ENCODE measurements around the gene SLC13A2. TPM values are rescaled to one million over a fixed set of nuclear protein-coding genes. Genes with fewer than 3 reads are reported as not detected.
"Not testable (repeated sequence)": the region's sequence is repeated elsewhere in the genome, so short reads cannot be mapped to it uniquely, and the experiment has no call there.

Gene SLC13A2
- not detected for total RNA-seq

GRCh38 chr17:28473542-28473941 lies at the start of gene SLC13A2:
Gene SLC13A2, plus strand, starts transcription at chr17:28473644. Its CDS starts 69 bp downstream, at chr17:28473713.
- Histone ChIP-seq H3K27me3 (no peaks in the 10 kb centered on the region), H3K9me3 (no peaks in the 10 kb centered on the region), H3K36me3 (no peaks in the 10 kb centered on the region), H3K27ac (no peak within 1 kb of the TSS), H3K4me3 (replicated peaks in 1 of 3) (no peak within 1 kb of the TSS), H3K4me1 (no peaks in the 10 kb centered on the region)
- no peak for DNase-seq
- WGBS, 2 donors: 82% methylated on average over 4 to 5 of the region's 5 CpGs
- TF ChIP-seq POLR2A (IDR thresholded peaks at IDR 0.05): no peak
- TF ChIP-seq CTCF (IDR thresholded peaks at IDR 0.05): no peak
- intact Hi-C loops (cut with DNase I): no loop called here

- DNase-seq: no peak
- Histone ChIP-seq H3K9me3 (no peaks in the 10 kb centered on the region), H3K4me3 (replicated peaks in 1 of 3) (no peak overlapping the region), H3K27ac (no peak overlapping the region), H3K27me3 (no peaks in the 10 kb centered on the region), H3K4me1 (peaks cover 5 to 8% of the 10 kb centered on the region in 2 donors), H3K36me3 (no peaks in the 10 kb centered on the region)
- intact Hi-C loops (cut with DNase I): no loop called here
- WGBS, 2 donors: 86 to 88% methylated on average over 13 of the region's 13 CpGs
- TF ChIP-seq CTCF (IDR thresholded peaks at IDR 0.05): no peak
- no peak for TF ChIP-seq POLR2A (IDR thresholded peaks at IDR 0.05)
Observed at GRCh38 chr17:28425206-28425605, 48.2 kb upstream of the SLC13A2 start.

GRCh38 chr17:28426081-28426519 lies 47.3 kb upstream of the SLC13A2 start:
- TF ChIP-seq CTCF (IDR thresholded peaks at IDR 0.05) (peak in 1 of 6 experiments; percentile 25), POLR2A (IDR thresholded peaks at IDR 0.05) (no peak)
- 83 to 94% methylated on average over 9 of the region's 9 CpGs for WGBS, 2 donors

GRCh38 chr17:28427371-28427770 lies 46.1 kb upstream of the SLC13A2 start:
- Histone ChIP-seq H3K9me3 (no peaks in the 10 kb centered on the region), H3K27me3 (no peaks in the 10 kb centered on the region), H3K4me1 (no peaks in the 10 kb centered on the region), H3K27ac (no peak overlapping the region), H3K36me3 (no peaks in the 10 kb centered on the region), H3K4me3 (replicated peaks in 1 of 3) (no peak overlapping the region)
- 91 to 96% methylated on average over 5 of the region's 5 CpGs for WGBS, 2 donors
- DNase-seq: no peak
- intact Hi-C loops (cut with DNase I): no loop called here
- no peak for TF ChIP-seq POLR2A (IDR thresholded peaks at IDR 0.05)
- TF ChIP-seq CTCF (IDR thresholded peaks at IDR 0.05): no peak

More at GRCh38 chr17:28426081-28426519, 47.3 kb upstream of the SLC13A2 start:
- intact Hi-C loops (cut with DNase I): no loop called here
- Histone ChIP-seq H3K27ac (no peak overlapping the region), H3K27me3 (no peaks in the 10 kb centered on the region), H3K36me3 (no peaks in the 10 kb centered on the region), H3K4me3 (replicated peaks in 1 of 3) (no peak overlapping the region), H3K4me1 (peaks cover 5 to 8% of the 10 kb centered on the region in 2 donors), H3K9me3 (no peaks in the 10 kb centered on the region)
- DNase-seq: no peak

- H3K4me1 ChIP-seq; H3K9me3 ChIP-seq; H3K27ac ChIP-seq; DNase-seq; H3K4me3 ChIP-seq (replicated peaks in 1 of 3); H3K27me3 ChIP-seq; H3K36me3 ChIP-seq; intact Hi-C loops (cut with DNase I): not testable (repeated sequence)
- WGBS, 2 donors: 83 to 85% methylated on average over 4 of the region's 4 CpGs
Observed at GRCh38 chr17:28427982-28428381, 45.5 kb upstream of the SLC13A2 start.

- Histone ChIP-seq H3K27ac (no peak overlapping the region), H3K9me3 (no peaks in the 10 kb centered on the region), H3K36me3 (no peaks in the 10 kb centered on the region), H3K4me1 (no peaks in the 10 kb centered on the region), H3K27me3 (no peaks in the 10 kb centered on the region), H3K4me3 (replicated peaks in 1 of 3) (no peak overlapping the region)
- WGBS, 2 donors: 31 to 48% methylated on average over 1 of the region's 1 CpG
- no peak for TF ChIP-seq POLR2A (IDR thresholded peaks at IDR 0.05)
- no peak for TF ChIP-seq CTCF (IDR thresholded peaks at IDR 0.05)
- intact Hi-C loops (cut with DNase I): no loop called here
- DNase-seq: no peak
Observed at GRCh38 chr17:28433721-28434120, 39.7 kb upstream of the SLC13A2 start.

GRCh38 chr17:28434326-28434725 lies 39.1 kb upstream of the SLC13A2 start:
- 78 to 81% methylated on average over 8 of the region's 8 CpGs for WGBS, 2 donors
- DNase-seq; H3K27me3 ChIP-seq; H3K4me1 ChIP-seq; H3K36me3 ChIP-seq; H3K4me3 ChIP-seq (replicated peaks in 1 of 3); H3K27ac ChIP-seq; intact Hi-C loops (cut with DNase I); H3K9me3 ChIP-seq: not testable (repeated sequence)
